ENCODE data around the gene TTC14.

DNA sequence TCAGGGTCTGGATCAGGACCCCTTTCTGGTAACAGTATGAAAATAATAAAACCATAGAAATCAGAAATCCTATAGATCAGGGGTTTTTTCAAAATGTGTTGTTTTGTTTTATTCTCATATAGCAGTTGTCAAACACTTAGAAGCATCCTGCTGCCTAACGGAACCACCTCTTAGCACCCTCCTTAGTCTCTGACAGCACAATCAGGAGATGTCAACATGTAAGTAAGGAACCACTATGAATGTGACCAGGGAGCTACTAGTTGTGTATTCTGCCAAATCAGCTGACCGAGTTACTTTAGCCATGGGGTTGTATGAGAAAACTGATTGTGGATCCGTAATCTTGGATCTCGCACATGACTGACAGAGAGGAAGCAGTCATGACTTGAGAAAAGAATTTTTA, 55.1 kb downstream of the TTC14 start:
- TF ChIP-seq, protein P1, sequence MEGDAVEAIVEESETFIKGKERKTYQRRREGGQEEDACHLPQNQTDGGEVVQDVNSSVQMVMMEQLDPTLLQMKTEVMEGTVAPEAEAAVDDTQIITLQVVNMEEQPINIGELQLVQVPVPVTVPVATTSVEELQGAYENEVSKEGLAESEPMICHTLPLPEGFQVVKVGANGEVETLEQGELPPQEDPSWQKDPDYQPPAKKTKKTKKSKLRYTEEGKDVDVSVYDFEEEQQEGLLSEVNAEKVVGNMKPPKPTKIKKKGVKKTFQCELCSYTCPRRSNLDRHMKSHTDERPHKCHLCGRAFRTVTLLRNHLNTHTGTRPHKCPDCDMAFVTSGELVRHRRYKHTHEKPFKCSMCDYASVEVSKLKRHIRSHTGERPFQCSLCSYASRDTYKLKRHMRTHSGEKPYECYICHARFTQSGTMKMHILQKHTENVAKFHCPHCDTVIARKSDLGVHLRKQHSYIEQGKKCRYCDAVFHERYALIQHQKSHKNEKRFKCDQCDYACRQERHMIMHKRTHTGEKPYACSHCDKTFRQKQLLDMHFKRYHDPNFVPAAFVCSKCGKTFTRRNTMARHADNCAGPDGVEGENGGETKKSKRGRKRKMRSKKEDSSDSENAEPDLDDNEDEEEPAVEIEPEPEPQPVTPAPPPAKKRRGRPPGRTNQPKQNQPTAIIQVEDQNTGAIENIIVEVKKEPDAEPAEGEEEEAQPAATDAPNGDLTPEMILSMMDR (IDR thresholded peaks at IDR 0.05; ENCODE audit: low read depth, low read length): no peak
- TF ChIP-seq POLR2A (IDR thresholded peaks at IDR 0.05; ENCODE audit: extremely low read depth, insufficient read length) (no peak), MYC (IDR thresholded peaks at IDR 0.05; ENCODE audit: low read depth, low read length) (no peak)
- TF ChIP-seq, protein P2, sequence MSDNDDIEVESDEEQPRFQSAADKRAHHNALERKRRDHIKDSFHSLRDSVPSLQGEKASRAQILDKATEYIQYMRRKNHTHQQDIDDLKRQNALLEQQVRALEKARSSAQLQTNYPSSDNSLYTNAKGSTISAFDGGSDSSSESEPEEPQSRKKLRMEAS (IDR thresholded peaks at IDR 0.05; ENCODE audit: low read depth, low read length): no peak
